Measurements from ENCODE around the gene NOXA1. TPM values are rescaled to one million over a fixed set of nuclear protein-coding genes. Genes with fewer than 3 reads are reported as not detected.

The NOXA1 gene
- total and polyA plus RNA-seq, 9 of the 15 experiments (the other 6 are each of a cell fraction or from before 2014, with no cell fraction given): 0.07 to 1.2 (median 0.20) TPM; not detected in 4

- TF ChIP-seq E2F6 (IDR thresholded peaks at IDR 0.05; ENCODE audit: borderline replicate concordance in 1 of 2, extremely low read depth in 1 of 2, insufficient read depth in 1 of 2, insufficient read length in 1 of 2, low read depth in 1 of 2, low read length in 1 of 2, poor library complexity in 1 of 2, severe bottlenecking in 1 of 2): peak in 1 of 2 experiments; percentile 17
- TF ChIP-seq RB1 (IDR thresholded peaks at IDR 0.05; ENCODE audit: low read depth): peak; percentile 49; the same call in 1 of the 2 replicates
- peak; percentile 4; the same call in 1 of the 2 replicates for TF ChIP-seq ZC3H4 (CRISPR knock-in tag; IDR thresholded peaks at IDR 0.05; ENCODE audit: borderline replicate concordance)
- TF ChIP-seq MED1 (CRISPR knock-in tag; IDR thresholded peaks at IDR 0.05; ENCODE audit: borderline replicate concordance): no peak
- 0 out of 2 replicates have a peak, but pooled peaks have one; percentile 24 for TF ChIP-seq MYC (IDR thresholded peaks at IDR 0.05; ENCODE audit: low read depth, low read length)
- TF ChIP-seq MYC (CRISPR knock-in tag; IDR thresholded peaks at IDR 0.05; ENCODE audit: borderline replicate concordance, low read depth): no peak
- TF ChIP-seq PHF8 (IDR thresholded peaks at IDR 0.05; ENCODE audit: borderline replicate concordance, low read length): peak; percentile 53; the same call in 1 of the 2 replicates
- no peak for TF ChIP-seq GTF2E2 (tag; IDR thresholded peaks at IDR 0.05)
- 0 out of 4 replicates have a peak, but pooled peaks of 1 of the 2 experiments have one; percentile 26 for TF ChIP-seq MAZ (CRISPR knock-in tag; conservative IDR thresholded peaks at IDR 0.05 in 1 of 2, IDR thresholded peaks at IDR 0.05 in 1 of 2)
- TF ChIP-seq DDX20 (tag; IDR thresholded peaks at IDR 0.05; ENCODE audit: low read depth): no peak
- TF ChIP-seq ZNF282 (CRISPR knock-in tag; IDR thresholded peaks at IDR 0.05): no peak
- TF ChIP-seq ZNF583 (CRISPR knock-in tag; IDR thresholded peaks at IDR 0.05): no peak
- TF ChIP-seq TBP (optimal IDR thresholded peaks at IDR 0.05; ENCODE audit: low read depth, low read length): peak; percentile 43
- TF ChIP-seq HCFC1 (IDR thresholded peaks at IDR 0.05; ENCODE audit: low read depth, low read length): 0 out of 2 replicates have a peak, but pooled peaks have one; percentile 6
- TF ChIP-seq, protein P1, sequence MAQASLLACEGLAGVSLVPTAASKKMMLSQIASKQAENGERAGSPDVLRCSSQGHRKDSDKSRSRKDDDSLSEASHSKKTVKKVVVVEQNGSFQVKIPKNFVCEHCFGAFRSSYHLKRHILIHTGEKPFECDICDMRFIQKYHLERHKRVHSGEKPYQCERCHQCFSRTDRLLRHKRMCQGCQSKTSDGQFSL (CRISPR knock-in tag; IDR thresholded peaks at IDR 0.05): peak; percentile 86
- TF ChIP-seq, protein P1 (tag; IDR thresholded peaks at IDR 0.05): peak in 1 of 2 experiments; percentile 59; a peak in 1 of 4 replicates
- TF ChIP-seq MIER1 (IDR thresholded peaks at IDR 0.05; ENCODE audit: low read depth): no peak
- 0 out of 2 replicates have a peak, but pooled peaks have one; percentile 22 for TF ChIP-seq ATF7 (IDR thresholded peaks at IDR 0.05)
- TF ChIP-seq SP1 (CRISPR knock-in tag; IDR thresholded peaks at IDR 0.05): peak; percentile 78
- peak; percentile 45; the same call in 1 of the 2 replicates for TF ChIP-seq MAX (CRISPR knock-in tag; IDR thresholded peaks at IDR 0.05)
- TF ChIP-seq GABPB2 (CRISPR knock-in tag; conservative IDR thresholded peaks at IDR 0.05): no peak
Observed at GRCh38 chr9:137429974-137430722, 7.0 kb downstream of the NOXA1 start (continued).
